A673 (cell line): ENCODE measurements around the gene HCLS1.

Source experiments
- CTCF ChIP-seq: fragments of 300-800, 200-600 bp; sonication (generic); conservative IDR thresholded peaks from 2 replicates; pipeline ENCODE4 v1.5.1; 2017; ENCODE audit warnings: low read depth, mild to moderate bottlenecking, antibody characterized with exemption, low read length, moderate library complexity, mixed read lengths
- EZH2 ChIP-seq: fragments of 200-600 bp; sonication (generic); IDR thresholded peaks from 2 replicates; pipeline ENCODE4 v1.6.1; 2017; ENCODE audit warnings: borderline replicate concordance, low read depth, mild to moderate bottlenecking, mixed read lengths, antibody characterized with exemption, low read length; ENCODE audit not compliant: poor library complexity, severe bottlenecking

- TF ChIP-seq CTCF (no peak), EZH2 (no peak)
Observed at GRCh38 chr3:121592856-121593702, 67.6 kb downstream of the HCLS1 start, which contains the start of gene FBXO40.
